Stimulated activated naive CD8-positive, alpha-beta T cell treated with anti-CD3 and anti-CD28 coated beads, Interleukin-15, Interleukin-2, amounts not matched to agents 100 U/mL and 50 U/mL, for 24 hours (primary cell): ENCODE measurements around the gene GRID2.
"Not testable (repeated sequence)": the region's sequence is repeated elsewhere in the genome, so short reads cannot be mapped to it uniquely, and the experiment has no call there.

Experiments used
- ATAC-seq: fragments of 150-1000 bp; cut with Tn5 transposase; one replicate; pipeline ENCODE4 v1.10.0; 2021
- DNase-seq: peaks from one replicate; pipeline ENCODE4 v3.0.0; 2021

GRID2 gene

DNA sequence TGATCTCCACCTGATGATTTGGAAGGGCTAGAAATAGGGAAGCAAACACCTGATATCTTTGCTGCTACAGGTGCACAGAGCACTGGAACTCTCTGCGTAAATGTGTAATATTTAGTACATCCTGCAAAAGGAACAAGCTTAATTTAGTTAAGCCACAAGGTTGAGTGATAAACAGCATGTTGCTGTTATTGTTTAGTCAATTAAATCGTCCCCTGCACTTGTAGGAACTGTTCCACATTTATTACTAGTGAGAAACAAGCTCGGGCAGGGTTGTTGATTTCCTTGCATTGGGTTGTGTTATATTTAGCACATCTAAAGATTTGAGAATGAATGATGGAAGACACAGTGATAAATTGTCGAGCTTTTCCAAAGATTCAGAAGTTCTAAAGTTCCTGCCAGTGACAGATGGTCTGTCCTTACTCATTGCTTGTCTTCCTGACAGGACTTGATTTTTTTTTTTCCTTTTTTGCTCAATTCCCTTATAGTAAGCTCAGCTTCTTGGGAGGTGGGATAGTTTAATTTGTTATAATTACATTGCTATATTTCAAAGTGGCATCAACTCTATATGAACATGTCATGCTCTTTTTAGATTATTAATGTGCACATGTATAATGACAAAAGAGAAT, 897.8 kb downstream of the GRID2 start:
- ATAC-seq, result no peak
- no peak for DNase-seq

DNA sequence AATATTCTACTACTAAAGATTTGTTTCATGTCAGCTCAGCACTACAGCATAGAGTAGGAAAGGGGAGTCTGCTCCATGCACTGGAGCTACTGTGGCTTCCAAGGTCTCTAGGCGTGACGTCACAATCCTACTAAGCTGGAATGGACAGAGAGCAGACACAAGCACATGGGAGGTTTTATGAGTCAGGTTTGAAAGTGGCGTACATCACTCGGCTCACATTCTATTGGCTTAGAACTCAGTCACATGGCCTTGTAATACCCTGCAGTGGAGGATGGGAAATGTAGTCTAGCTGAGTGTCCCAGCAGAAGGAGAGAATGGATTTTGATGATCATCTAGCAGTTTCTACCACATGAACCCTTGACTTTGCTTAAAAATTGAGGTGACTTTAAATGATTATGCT, 899.9 kb downstream of the GRID2 start:
- no peak for ATAC-seq
- no peak for DNase-seq

DNA sequence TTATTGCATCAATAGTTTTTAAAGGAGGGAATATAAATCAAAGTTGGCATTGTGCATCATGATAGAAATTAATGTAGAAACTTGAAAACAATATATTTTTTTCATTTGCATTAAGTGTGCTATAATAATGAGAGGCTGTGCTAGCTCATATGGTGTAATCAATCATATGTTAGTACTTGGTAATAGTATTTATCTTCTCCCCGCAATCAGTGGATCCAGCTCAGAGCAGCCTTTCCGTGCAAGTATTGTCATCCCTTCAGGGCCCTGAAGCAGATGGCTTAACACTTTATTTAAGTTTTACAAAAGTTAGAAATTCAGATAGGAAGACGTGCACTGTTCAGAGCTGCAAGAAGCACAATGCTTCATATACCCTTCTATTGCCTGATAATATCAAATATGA, 908.5 kb downstream of the GRID2 start:
- ATAC-seq (no peak), DNase-seq (no peak)

DNA sequence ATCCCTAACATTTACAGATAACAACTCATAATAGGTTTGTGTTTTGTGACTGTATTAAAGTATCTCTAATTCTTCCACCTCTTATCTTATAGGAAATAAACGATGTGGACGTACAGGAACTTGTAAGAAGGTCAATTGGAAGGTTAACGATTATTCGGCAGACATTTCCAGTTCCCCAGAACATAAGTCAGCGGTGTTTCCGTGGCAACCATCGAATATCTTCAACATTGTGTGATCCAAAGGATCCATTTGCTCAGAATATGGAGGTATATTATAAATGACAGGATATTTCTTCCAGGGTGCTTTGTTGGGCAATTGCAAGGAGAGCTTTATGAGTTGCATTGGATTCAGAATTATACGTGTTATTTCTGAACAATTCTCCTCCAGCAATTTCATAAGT, 912.9 kb downstream of the GRID2 start:
- ATAC-seq, result no peak
- DNase-seq, result no peak

DNA sequence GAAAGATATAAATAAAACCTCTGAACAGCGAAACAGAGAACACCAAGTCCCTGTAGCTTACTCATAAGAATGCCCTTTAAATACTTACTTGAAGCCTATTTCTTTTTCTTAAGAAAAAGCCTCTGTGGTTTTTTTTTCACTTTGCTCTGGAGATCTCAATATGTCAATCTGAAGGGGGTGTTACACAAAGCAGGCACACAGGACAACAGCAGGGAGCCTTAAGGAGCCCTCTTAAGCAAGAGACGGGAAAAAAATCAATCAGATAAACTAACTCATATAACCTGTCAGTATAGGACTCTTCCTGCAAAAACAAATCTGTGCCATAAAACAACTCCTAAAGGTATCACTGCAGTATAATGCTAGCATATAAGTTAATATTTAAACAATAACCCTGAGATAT, 913.7 kb downstream of the GRID2 start:
- DNase-seq (no peak), ATAC-seq (no peak)

DNA sequence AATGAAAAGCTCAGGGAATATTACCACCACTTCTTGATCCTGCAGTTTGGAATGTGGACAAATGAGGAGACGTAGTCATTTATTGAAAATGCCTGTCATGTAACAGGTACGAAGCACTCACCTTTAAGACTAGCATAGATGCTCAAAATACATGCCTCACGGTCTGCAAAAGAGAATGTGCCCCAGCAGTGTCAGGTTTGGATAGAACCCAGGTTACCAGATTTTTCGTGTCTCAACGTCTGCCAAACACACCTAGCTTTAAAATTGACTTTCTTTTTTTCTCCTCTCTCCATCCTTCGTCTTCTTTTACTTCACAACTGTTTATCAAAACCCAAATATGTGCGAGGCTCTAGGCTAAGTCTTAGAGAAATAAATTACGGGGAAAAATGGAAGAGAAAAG, 918.0 kb downstream of the GRID2 start:
- DNase-seq (no peak), ATAC-seq (no peak)

DNA sequence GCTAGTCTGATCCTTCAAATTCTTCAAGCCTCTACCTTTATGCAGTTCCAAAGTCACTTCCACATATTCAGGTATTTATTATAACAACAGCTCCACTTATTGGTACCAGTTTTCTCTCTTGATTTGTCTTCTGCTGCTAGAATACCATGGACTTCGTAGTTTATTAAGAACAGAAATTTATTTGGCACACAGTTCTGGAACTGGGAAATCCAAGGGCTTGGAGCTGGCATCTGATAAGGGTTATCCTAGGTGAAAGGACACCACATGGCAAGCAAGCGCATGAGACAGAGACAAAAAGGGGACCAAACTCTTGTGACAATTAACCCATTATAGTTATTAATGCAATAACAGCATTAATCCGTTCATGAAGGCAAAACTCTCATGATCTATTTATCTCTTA, 924.3 kb downstream of the GRID2 start:
- no peak for ATAC-seq

DNA sequence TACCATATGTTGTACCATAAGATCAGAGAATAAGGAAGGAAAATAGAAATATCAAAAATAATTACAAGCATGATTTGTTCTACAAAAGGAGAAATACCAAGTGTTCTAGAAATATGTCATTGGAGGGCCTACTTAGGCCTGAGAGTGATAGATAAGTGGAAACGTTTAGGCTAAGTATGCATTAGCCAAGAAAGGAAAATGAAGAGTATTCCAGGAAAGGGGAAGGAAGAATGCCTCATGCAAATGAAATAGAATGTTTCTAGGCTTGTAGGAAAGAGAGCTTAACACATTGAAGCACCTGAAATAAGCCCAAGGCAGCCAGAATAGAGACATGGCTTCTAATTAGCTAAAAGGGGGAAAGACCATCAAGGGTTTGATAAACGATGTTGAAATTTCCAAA, 929.1 kb downstream of the GRID2 start:
- DNase-seq, result no peak
- ATAC-seq, result no peak

More for the DNA sequence above, 924.3 kb downstream of the GRID2 start:
- no peak for DNase-seq

DNA sequence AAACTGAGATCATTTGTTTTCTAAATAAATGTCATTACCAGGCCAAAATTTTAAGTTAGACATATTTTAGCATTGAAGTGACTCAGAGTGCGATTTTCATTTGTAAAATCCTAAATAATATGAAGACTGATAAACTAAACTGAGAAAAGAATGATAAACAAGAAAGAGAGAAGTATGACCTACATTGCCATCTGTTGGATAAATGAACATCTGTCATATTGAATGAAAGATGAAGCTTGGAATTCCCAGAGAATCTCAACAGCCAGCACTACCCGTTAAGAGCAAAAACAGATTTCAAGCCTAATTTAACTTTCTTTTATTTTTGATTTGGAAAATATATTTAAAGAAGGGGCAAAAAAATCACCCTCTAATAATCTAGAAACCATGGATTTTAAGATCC, 933.8 kb downstream of the GRID2 start:
- ATAC-seq (no peak), DNase-seq (no peak)

DNA sequence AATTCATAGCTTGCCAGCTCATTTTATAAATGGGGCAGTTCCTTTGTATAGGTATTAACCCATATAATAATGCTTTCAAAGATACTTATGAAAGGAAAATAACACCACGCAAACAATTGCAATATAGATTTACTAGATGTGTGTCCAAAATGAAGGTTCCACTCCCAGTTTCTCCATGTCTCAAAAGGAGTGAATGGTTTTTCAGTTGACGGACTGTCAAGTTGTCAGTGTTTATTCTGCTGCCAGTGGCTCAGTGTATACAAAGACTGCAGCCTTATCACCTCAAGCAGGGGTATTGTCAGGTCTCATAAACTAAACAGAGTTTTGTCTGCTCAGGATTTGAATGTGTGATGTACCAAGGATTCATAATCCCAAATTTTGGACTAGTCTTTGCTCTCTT, 939.5 kb downstream of the GRID2 start:
- DNase-seq, result no peak
- no peak for ATAC-seq

DNA sequence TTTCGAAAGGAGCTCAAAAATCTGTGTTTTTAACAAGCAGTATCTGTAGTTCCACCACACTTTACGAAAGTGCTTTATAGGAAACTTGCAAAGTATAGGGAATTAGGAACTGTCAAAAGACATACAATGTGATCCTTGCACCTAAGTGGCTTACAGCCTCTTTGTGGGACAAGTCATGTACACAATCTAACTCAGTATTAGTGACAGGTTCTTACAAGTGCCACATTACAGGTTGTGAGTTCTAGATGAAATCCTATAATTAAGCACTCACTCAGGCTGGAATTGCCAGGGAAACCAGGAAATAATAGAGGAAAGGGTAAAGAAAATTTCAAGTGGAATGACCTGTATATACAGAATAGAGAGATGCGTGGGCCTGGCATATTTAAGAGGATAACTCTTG, 957.4 kb downstream of the GRID2 start:
- no peak for DNase-seq
- no peak for ATAC-seq

DNA sequence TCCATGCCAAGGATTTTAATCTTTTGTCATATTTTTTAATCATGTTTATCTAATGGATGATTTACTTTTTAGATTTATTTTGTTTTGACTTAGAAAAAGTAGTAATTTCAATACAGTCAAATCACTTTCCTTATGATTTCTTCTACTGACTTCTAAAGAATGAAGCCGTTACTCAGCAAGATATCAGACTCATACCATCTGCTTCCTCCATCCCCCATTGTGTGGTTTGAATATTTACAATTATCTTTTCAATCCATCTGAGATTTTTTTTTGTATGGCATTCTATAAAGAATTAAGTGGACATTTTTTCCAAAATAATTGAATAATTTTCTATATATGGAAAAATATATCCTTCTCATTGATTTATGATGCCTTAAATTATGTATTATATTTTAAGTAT, 959.4 kb downstream of the GRID2 start:
- no peak for ATAC-seq
- DNase-seq, result no peak

DNA sequence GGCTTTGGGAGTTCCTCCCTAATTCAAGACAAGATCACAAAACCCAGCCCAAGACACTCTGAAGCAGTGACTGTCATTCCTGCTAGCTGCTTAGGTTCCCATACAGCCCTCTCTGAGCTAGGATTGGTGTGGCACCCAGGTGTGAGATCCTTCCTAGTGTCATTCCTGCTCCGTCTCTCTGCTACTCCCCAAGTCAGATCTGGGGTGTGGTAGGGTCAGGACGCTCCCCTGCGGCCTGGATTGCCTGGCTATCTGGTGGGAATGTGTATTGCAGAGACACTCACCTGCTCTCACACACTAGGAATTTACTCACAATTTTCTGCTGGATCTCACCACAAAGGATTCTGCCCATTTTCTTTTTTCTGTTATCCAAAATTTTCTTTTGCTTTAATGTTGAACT, 964.0 kb downstream of the GRID2 start:
- no peak for ATAC-seq
- no peak for DNase-seq

DNA sequence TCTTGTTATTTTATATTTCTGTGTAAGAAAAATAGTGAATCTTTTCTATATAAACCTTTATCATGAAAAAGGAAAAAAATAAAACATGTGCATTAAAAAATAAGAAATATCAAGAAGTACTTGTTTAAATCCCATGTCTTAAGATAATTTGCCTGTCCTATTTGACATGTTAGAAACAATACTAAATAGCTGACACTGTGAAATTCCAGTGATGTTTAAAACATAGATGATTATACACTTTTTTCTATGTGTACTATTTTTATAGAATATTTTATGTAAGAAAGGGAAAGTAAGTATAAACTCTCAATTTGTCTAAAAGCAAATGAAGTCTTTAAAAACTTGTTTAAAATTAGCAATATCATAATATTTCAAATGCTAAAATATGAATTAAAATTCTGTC, 981.6 kb downstream of the GRID2 start:
- ATAC-seq (no peak), DNase-seq (no peak)

DNA sequence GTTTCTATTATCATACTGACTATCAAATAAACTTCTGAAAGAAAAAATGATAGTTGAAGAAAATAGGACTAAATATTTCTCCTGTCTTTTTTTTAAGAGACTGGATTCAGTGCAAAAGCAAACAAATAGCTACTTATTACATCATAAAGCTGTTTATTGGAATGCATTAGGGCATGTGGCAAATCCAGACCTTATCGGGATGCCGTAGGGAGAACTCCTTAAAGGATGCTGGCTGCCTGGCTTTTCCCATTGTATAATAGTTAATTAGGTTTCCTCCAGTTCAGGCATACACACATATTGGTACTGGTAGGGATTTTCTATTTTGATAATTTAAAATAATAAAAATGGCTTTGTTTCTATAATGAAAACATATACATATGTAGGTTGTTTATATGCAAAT, 985.5 kb downstream of the GRID2 start:
- DNase-seq, result no peak
- no peak for ATAC-seq

DNA sequence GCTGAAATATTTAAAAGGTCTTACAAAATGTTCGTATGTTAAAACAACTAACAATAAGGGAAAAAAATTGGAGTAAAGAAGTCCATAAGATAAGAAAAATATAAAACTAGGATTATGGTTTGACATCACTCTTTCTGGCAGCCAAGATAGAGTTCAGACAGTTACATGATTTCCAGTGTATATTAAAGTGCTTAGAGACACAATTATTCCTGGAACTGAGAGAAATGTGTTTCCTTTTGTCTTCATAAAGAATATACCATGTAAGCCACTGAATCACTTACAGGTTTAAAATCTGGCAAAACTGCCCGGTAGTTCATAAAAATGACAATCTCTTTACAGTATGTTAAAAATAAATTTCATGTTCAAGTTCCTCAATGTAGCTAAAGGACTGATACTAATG, 986.1 kb downstream of the GRID2 start:
- ATAC-seq, result no peak

DNA sequence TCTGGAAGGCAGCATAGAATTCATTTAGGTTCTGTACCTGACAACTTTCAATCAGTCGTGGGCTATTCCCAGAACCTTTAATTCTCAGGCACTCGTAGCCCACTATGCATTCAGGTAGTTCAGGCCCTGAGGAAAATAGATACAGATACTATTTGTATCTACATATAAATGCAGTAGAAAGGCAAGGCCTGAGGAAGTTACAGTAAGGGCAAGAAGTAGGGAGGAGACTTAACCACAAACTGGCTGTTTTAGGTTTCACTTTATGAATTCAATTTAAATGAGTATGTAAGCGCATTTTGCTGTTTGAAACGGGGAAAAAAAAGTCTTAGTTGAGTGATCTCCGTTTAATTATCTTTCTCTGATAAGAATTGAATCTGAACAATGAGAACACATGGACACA, 995.4 kb downstream of the GRID2 start:
- ATAC-seq, result no peak
- no peak for DNase-seq

More for the DNA sequence above, 986.1 kb downstream of the GRID2 start:
- DNase-seq, result no peak

DNA sequence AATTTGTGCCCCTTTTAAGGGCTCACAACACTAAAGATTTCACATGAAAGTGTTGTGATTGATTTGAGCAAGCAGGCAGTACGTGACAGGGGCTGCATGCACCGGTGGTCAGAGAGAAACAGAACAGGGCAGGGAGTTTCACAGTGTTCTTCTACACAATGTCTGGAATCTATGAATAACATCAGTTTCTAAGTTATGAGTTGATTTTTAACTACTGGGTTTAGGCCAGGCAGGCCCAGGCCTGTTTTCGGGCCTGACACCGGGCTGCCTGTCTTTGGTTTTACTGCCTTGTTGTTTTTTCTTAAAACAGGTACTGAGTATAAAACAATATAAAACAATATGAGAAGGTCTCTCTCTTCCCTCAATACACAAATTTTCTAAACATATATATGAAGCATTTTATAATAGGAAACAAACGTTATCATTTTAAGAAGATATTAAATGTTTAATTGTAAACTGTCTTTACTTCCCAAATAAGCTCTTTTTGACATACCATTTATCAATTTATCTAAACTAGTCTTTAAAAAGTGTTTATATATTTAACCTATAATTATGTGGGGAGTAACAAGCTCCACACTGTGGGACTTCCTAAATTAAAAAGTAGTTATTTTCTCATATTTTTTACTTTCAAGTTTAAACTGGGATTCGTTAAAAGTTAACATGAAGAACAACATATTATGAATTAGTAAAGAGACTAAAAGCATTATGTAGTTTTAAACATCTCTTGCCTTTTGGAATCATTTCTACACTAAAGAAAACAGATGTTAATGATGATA, 997.2 kb downstream of the GRID2 start:
- DNase-seq, ATAC-seq: not testable (repeated sequence)

DNA sequence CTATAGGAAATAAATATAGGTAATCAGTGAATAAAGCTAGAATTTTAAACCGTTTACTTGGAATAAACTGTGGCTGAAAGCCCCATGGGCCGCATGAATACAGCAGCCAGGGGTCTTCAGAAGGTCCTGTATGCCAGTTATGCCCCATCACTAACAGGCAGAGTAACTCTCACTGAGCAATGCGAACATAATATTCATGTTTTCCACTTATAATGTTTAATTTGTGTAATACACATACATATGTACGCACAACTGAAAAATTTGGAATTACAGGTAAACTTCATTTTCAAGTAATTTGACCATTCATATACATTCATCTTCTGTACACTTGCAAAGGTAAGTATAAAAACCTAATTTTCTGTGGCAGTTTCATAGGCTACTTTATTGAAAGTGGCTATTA, 998.5 kb downstream of the GRID2 start:
- DNase-seq, result no peak
- no peak for ATAC-seq

DNA sequence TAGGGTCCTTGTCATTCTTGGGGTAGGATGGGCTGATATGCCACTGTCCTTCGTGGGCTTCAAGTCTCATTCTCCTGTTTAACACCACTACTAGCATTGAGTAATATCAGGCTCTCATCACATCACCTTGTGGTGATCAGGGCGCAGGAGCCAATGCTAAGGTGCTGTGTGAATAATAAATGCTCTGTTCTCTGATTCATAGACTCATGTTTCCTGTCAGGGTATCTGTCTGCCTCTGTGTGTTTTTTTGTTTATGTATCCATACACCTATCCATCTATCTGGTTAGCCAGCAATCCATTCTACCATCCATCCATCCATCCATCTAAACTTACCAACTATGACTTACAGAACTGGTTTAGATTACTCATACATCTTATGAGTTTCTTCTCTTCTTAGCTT, 999.7 kb downstream of the GRID2 start:
- ATAC-seq, result no peak
- no peak for DNase-seq

DNA sequence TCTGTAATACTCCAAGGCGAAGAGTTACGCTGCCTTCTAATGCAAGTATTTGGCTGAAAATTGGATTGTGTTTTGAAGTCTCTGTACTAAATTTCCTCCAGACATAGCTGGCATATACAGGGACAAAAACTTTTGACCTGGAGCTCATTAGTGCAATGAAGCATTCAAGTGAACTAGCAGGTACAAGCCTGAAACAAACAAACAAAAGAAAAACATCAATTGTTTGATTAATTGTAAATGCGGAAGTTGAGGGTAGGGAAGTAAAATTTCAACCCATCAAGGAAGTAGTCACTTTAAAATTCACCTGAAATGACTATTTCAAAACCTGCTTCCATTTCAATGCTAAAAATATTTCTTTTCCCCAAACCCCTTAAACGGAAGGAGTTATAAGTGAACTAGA, 1008.5 kb downstream of the GRID2 start:
- DNase-seq (no peak), ATAC-seq (no peak)

DNA sequence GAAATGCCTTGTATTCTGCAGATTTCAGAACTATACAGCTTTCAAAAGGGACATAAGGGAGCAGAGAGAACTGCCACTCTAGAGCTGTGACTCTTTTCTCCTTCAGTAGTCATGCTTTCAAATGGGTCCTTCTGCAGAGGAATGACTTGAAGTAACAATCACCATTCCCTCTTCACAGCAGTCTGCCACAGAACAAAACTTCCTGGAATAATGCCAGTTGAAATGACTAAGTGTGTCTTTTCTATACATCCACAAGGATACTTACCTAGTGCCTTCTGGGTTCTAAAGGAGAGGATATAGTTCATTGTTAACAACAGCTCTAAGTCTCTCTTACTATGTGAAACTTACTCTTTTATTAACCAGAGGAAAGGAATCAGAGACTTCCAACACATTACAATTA, 1009.4 kb downstream of the GRID2 start:
- DNase-seq (no peak), ATAC-seq (no peak)

DNA sequence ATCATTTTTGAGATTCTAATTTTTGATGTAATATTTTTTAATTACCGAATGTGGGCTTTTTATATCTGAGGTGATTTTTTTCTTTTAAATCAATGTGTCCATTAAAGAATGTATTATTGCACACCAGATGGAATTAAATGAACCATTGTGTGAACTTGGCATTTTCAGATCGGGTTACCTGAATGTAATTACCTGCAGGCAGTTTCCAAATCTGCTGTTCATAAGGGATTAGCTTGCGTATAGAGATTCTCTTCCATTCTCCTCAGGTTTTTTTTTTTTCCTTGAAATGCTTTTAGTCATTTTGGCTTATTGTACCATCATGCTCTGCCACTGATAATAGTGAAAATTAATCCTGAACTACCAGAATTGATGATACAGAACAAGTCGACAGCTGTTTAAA, 1013.3 kb downstream of the GRID2 start:
- ATAC-seq, result no peak
- DNase-seq, result no peak

DNA sequence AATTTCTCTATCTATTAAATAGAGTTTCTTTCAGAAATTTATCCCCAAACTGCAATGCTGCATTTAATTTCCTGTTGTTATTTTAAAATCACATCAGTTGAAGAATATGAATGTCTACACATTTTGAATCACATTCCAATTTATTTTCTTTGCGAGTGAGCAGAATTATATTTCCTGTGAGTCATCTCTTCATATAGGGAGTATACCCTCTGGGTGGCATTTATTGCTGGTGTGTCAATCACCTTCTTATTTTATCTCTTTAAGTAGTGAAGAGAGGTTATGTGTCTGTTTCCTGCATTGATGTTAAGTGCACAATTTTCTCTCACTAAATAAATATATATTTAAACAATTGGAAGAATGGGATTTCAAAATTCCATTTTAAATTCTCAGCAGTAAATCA, 1013.8 kb downstream of the GRID2 start:
- no peak for ATAC-seq
- DNase-seq, result no peak
